Measurements from ENCODE around the gene FHOD1. TPM values are rescaled to one million over a fixed set of nuclear protein-coding genes. Genes with fewer than 3 reads are reported as not detected.
A peak's percentile ranks its signal among the peaks of the same experiment; 100 is the strongest.

Gene FHOD1
- total and polyA plus RNA-seq, 2 of the 13 experiments (the other 11 are each of a cell fraction or from before 2014, with no cell fraction given) = 20.0 to 20.8 TPM

GRCh38 chr16:67184995-67185650 lies 62.2 kb downstream of the FHOD1 start (continued):
- 0 out of 2 replicates have a peak, but pooled peaks have one; percentile 72 for TF ChIP-seq TMF1 (CRISPR knock-in tag; IDR thresholded peaks at IDR 0.05; ENCODE audit: low read depth)
- TF ChIP-seq MED8 (CRISPR knock-in tag; IDR thresholded peaks at IDR 0.05; ENCODE audit: insufficient replicate concordance) = peak; percentile 80
- TF ChIP-seq CSRNP1 (CRISPR knock-in tag; IDR thresholded peaks at IDR 0.05) = 0 out of 2 replicates have a peak, but pooled peaks have one; percentile 8
- TF ChIP-seq PRDM15 (CRISPR knock-in tag; IDR thresholded peaks at IDR 0.05) = peak; percentile 89
- 0 out of 2 replicates have a peak, but pooled peaks have one; percentile 35 for TF ChIP-seq ZNF24 (IDR thresholded peaks at IDR 0.05)
- TF ChIP-seq ATF7 (IDR thresholded peaks at IDR 0.05) = no peak
- TF ChIP-seq ATF7 (CRISPR knock-in tag; IDR thresholded peaks at IDR 0.05) = no peak; the same call in 1 of the 2 replicates
- TF ChIP-seq PITX1 (CRISPR knock-in tag; IDR thresholded peaks at IDR 0.05) = peak; percentile 85; the same call in 1 of the 2 replicates
- TF ChIP-seq CHD2 (IDR thresholded peaks at IDR 0.05; ENCODE audit: low read depth, low read length) = no peak
- TF ChIP-seq ZNF503 (CRISPR knock-in tag; IDR thresholded peaks at IDR 0.05) = 0 out of 2 replicates have a peak, but pooled peaks have one; percentile 49
- peak; percentile 81; the same call in 1 of the 2 replicates for TF ChIP-seq ISX (CRISPR knock-in tag; conservative IDR thresholded peaks at IDR 0.05)
- no peak for TF ChIP-seq ARID2 (CRISPR knock-in tag; IDR thresholded peaks at IDR 0.05; ENCODE audit: borderline replicate concordance)
- TF ChIP-seq ZNF251 (CRISPR knock-in tag; IDR thresholded peaks at IDR 0.05) = no peak
- no peak for TF ChIP-seq NFE2L2 (IDR thresholded peaks at IDR 0.05; ENCODE audit: low read length)
- peak; percentile 87; the same call in 1 of the 2 replicates for TF ChIP-seq ZSCAN31 (CRISPR knock-in tag; IDR thresholded peaks at IDR 0.05; ENCODE audit: low read depth)
- TF ChIP-seq MAZ (IDR thresholded peaks at IDR 0.05; ENCODE audit: borderline replicate concordance, low read depth, low read length) = peak; percentile 75; the same call in 1 of the 2 replicates
- peak; percentile 89 for TF ChIP-seq MAZ (CRISPR knock-in tag; IDR thresholded peaks at IDR 0.05; ENCODE audit: low read depth)
- TF ChIP-seq POLR2AphosphoS5 (IDR thresholded peaks at IDR 0.05; ENCODE audit: low read depth, low read length) = no peak
- TF ChIP-seq ZSCAN9 (CRISPR knock-in tag; IDR thresholded peaks at IDR 0.05; ENCODE audit: borderline replicate concordance) = peak; percentile 97
- peak; percentile 96 for TF ChIP-seq ZNF280B (CRISPR knock-in tag; IDR thresholded peaks at IDR 0.05; ENCODE audit: borderline replicate concordance)
- TF ChIP-seq BORCS8-MEF2B (CRISPR knock-in tag; IDR thresholded peaks at IDR 0.05) = peak; percentile 98
- peak; percentile 84 for TF ChIP-seq GATAD2A (CRISPR knock-in tag; IDR thresholded peaks at IDR 0.05)
